HepG2 (cell line): Measurements from ENCODE around the gene PHF13. TPM values are rescaled to one million over a fixed set of nuclear protein-coding genes. Genes with fewer than 3 reads are reported as not detected.

Experiments used
- ATAC-seq: fragments of 200-7000 bp; cut with Tn5 transposase; 3 replicates; pipeline ENCODE4 v1.9.1; 2020; ENCODE audit warnings: mild to moderate bottlenecking, moderate library complexity
- BruUV-seq: library from RNA; stranded (reverse); fragments of 400-500 nt; replicated peaks from 2 replicates; lab custom pipeline; 2021; lab: Mats Ljungman, UMichigan
- CTCF ChIA-PET: fragments of 300-600 bp; formaldehyde crosslinking; extraction: SDS; loops from one replicate; lab custom pipeline; 2021; ENCODE audit warnings: low total read pairs, inconsistent platforms, low intra/inter-chr PET ratio; lab: Yijun Ruan, JAX
- POLR2A ChIA-PET: fragments of 350-600 bp; sonication (Branson Sonifier 250); formaldehyde crosslinking; loops from one replicate; lab custom pipeline; 2020; ENCODE audit warnings: antibody characterized with exemption, inconsistent platforms; lab: Yijun Ruan, JAX
- DNase-seq: peaks from one replicate; pipeline ENCODE4 v3.0.0-alpha.2; 2015; ENCODE audit warnings: low spot score
- FAIRE-seq: peaks from 3 replicates; lab custom pipeline; 2011; peaks lifted over from hg19 to GRCh38; lab: Jason Lieb, UNC
- H2AFZ ChIP-seq: one replicate; pipeline ENCODE4 v1.6.1; 2011; ENCODE audit warnings: low read length, inconsistent platforms
- H3K27ac ChIP-seq: fragments of 300-600 bp; 3 replicates; pipeline ENCODE4 v1.8.0; 2011; ENCODE audit warnings: mixed run types, mild to moderate bottlenecking, mixed read lengths, low read length, inconsistent platforms; ENCODE audit not compliant: insufficient read depth; ENCODE audit errors: extremely low read length
- H3K27me3 ChIP-seq, 2 experiments: fragments of 200-600 bp in 1 of 2; 2 replicates in 1 of 2; 3 replicates in 1 of 2; pipeline versions ENCODE4 v1.6.0 to v1.8.0; 2011; ENCODE audit warnings: low read length in 2 of 2, mild to moderate bottlenecking in 2 of 2, moderate library complexity in 2 of 2, inconsistent platforms in 1 of 2; ENCODE audit not compliant: insufficient read depth in 2 of 2, control insufficient read depth in 1 of 2
- H3K36me3 ChIP-seq, 2 experiments: fragments of 200-600 bp in 1 of 2; replicated peaks in 1 of 2; 2 replicates in 1 of 2; 3 replicates in 1 of 2; pipeline versions ENCODE4 v1.5.1 to v1.8.0; 2011; ENCODE audit warnings: low read length in 2 of 2, inconsistent platforms in 1 of 2; ENCODE audit not compliant: insufficient read depth in 2 of 2, control insufficient read depth in 1 of 2
- H3K4me1 ChIP-seq: 2 replicates; pipeline ENCODE4 v1.5.1; 2012; ENCODE audit warnings: low read length, inconsistent platforms; ENCODE audit not compliant: insufficient read depth
- H3K4me2 ChIP-seq: 2 replicates; pipeline ENCODE4 v1.6.0; 2011; ENCODE audit warnings: low read depth, low read length, inconsistent platforms
- H3K4me3 ChIP-seq, 3 experiments: fragments of 200-600 bp in 1 of 3; sonication (generic), shearing (Covaris generic) in 1 of 3; replicated peaks in 1 of 3; 2 replicates each; pipeline ENCODE4 v1.5.1; 2011 to 2016; ENCODE audit warnings: low read length in 3 of 3, inconsistent platforms in 2 of 3, low read depth in 2 of 3, mild to moderate bottlenecking in 2 of 3, control low read depth in 1 of 3, mixed read lengths in 1 of 3; ENCODE audit not compliant: insufficient read depth in 1 of 3
- H3K79me2 ChIP-seq: one replicate; pipeline ENCODE4 v1.6.1; 2011; ENCODE audit warnings: low read length, inconsistent platforms; ENCODE audit not compliant: insufficient read depth
- H3K9ac ChIP-seq: 2 replicates; pipeline ENCODE4 v1.6.0; 2011; ENCODE audit warnings: mild to moderate bottlenecking, low read depth, low read length, inconsistent platforms; ENCODE audit not compliant: insufficient read depth
- H3K9me3 ChIP-seq: 2 replicates; pipeline ENCODE4 v1.5.1; 2012; ENCODE audit warnings: mild to moderate bottlenecking, low read length
- H4K20me1 ChIP-seq: 2 replicates; pipeline ENCODE4 v1.6.0; 2011; ENCODE audit warnings: inconsistent platforms, mild to moderate bottlenecking, low read length, moderate library complexity; ENCODE audit not compliant: insufficient read depth
- ELF4 ChIP-seq: sonication (generic); formaldehyde crosslinking; IDR thresholded peaks from 2 replicates; pipeline ENCODE4 v1.5.0; 2020; ENCODE audit warnings: missing genetic modification reagents, mild to moderate bottlenecking, moderate library complexity, borderline replicate concordance
- HHEX ChIP-seq: IDR thresholded peaks from 2 replicates; pipeline ENCODE4 v1.6.1; 2016; ENCODE audit warnings: control low read depth
- PCBP1 ChIP-seq: fragments of 200-400 bp; formaldehyde crosslinking; IDR thresholded peaks from 2 replicates; pipeline ENCODE4 v1.6.1; 2017; ENCODE audit warnings: mild to moderate bottlenecking, low read depth, low read length, borderline replicate concordance
- SMYD3 ChIP-seq: sonication (generic); formaldehyde crosslinking; IDR thresholded peaks from 2 replicates; pipeline ENCODE4 v1.8.1; 2023; ENCODE audit warnings: mild to moderate bottlenecking, missing genetic modification reagents
- ZNF263 ChIP-seq: sonication (generic); formaldehyde crosslinking; IDR thresholded peaks from 2 replicates; pipeline ENCODE4 v1.4.0; 2020; ENCODE audit warnings: missing genetic modification reagents
- ZNF44 ChIP-seq: sonication (generic); formaldehyde crosslinking; IDR thresholded peaks from 2 replicates; pipeline ENCODE4 v1.5.1; 2020; ENCODE audit warnings: mild to moderate bottlenecking, missing genetic modification reagents
- ZNF629 ChIP-seq: sonication (generic); formaldehyde crosslinking; conservative IDR thresholded peaks from 2 replicates; pipeline ENCODE4 v1.5.0; 2020; ENCODE audit warnings: missing genetic modification reagents
- ZNF777 ChIP-seq: sonication (generic); formaldehyde crosslinking; IDR thresholded peaks from 2 replicates; pipeline ENCODE4 v1.4.0; 2020; ENCODE audit warnings: missing genetic modification reagents
- WGBS: methylation state at CpG from one replicate; pipeline ENCODE4 v1.1.6; 2017; ENCODE audit warnings: low lambda C conversion rate; 5-methylcytosine and 5-hydroxymethylcytosine counted together
- in situ Hi-C: cut with HindIII; loops from 2 replicates; pipeline ENCODE4 v1.10.0; 2017; ENCODE audit warnings: low pct_unique_long_range_greater_than_20kb; ENCODE audit not compliant: extremely low pct_ligation_motif_present
- intact Hi-C: fragments of 100-400 bp; cut with micrococcal nuclease; formaldehyde crosslinking; loops from one replicate; pipeline ENCODE4 v1.10.0; 2022; ENCODE audit not compliant: unreplicated experiment
- polyA plus RNA-seq, 8 experiments: library from polyadenylated mRNA; depleted of rRNA in 3 of 8; stranded (reverse) in 7 of 8; unstranded in 1 of 8; fragments of >200 nt; fragmentation: Illumina TruSeq in 4 of 8; extraction: Trizol in 4 of 8; gene quantifications; 2 replicates each; pipeline versions ENCODE4 v1.2.1 to v1.2.3, GENCODE V29; 2011 to 2016; ENCODE audit warnings: low read depth in 4 of 8, missing spikeins in 1 of 8, mixed read lengths in 1 of 8; ENCODE audit not compliant: insufficient read depth in 1 of 8
- total RNA-seq, 5 experiments: library from RNA; depleted of rRNA; stranded (reverse); fragments of >200 nt; fragmentation: Illumina TruSeq; extraction: Trizol; gene quantifications; 2 replicates each; pipeline ENCODE4 v1.2.3, GENCODE V29; 2016; ENCODE audit warnings: low read depth in 1 of 5
- TF ChIP-seq, protein P1 (sequence below): fragments of 450-650 bp; IDR thresholded peaks from 2 replicates; pipeline ENCODE4 v1.6.1; 2016

PHF13 gene
- total and polyA plus RNA-seq, 2 of the 13 experiments (the other 11 are each of a cell fraction or from before 2014, with no cell fraction given) = 4.7 to 7.4 TPM

DNA sequence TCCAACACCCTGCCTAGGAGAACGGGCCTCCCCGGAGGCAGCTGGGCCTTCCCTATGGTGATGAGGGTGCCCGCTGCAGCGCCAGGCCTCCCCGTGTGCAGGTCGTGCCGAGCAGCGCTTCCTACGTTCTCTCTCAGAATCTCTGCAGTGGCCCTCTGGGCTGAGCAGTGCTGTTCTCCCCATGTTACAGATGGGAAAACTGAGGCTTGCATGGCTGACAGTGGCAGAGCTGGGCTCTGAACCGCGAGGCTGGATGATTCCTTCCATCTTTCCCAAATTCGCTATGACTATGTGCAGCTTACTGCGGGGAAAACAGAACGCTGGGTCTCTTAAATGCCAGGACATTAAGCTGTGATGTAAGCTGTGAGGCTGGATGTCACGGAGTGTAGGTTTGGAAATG is 19.7 kb upstream of the PHF13 start:
- H3K4me2 ChIP-seq = no peak overlapping the region
- peaks cover 27% of the 10 kb centered on the region for H3K79me2 ChIP-seq
- no peak overlapping the region for H2AFZ ChIP-seq
- H3K36me3 ChIP-seq = peaks cover 46 to 82% of the 10 kb centered on the region in 2 experiments
- BruUV-seq = no TSS peak
- H4K20me1 ChIP-seq = peaks cover 43% of the 10 kb centered on the region
- no peak for ATAC-seq
- ChIA-PET CTCF (no interaction called here), POLR2A (interaction anchor here (2.1 kb wide), 1 partner anchor 11 kb away, joined by 8 read pairs; no protein-coding TSS in a partner anchor)
- TF ChIP-seq ZNF777 = no peak
- no peak for TF ChIP-seq SMYD3
- peak; percentile 89 for TF ChIP-seq ZNF629 (CRISPR knock-in tag)
- TF ChIP-seq PCBP1 = 0 out of 2 replicates have a peak, but pooled peaks have one; percentile 10
- no peak for TF ChIP-seq HHEX (CRISPR knock-in tag)
- H3K9me3 ChIP-seq = no peaks in the 10 kb centered on the region
- intact Hi-C loops = no loop called here
- no peak overlapping the region for H3K27ac ChIP-seq
- H3K9ac ChIP-seq = no peak overlapping the region
- no peaks in the 10 kb centered on the region for H3K27me3 ChIP-seq
- WGBS = 96% methylated on average over 11 of the region's 15 CpGs
- no peak overlapping the region for H3K4me3 ChIP-seq
- no peak for FAIRE-seq
- in situ Hi-C loops = no loop called here
- DNase-seq = no peak
- H3K4me1 ChIP-seq = peaks cover 21% of the 10 kb centered on the region

GRCh38 chr1:6594977-6595740 is 18.4 kb upstream of the PHF13 start:
- Histone ChIP-seq H3K36me3 (peaks cover 42 to 84% of the 10 kb centered on the region in 2 experiments), H3K27me3 (no peaks in the 10 kb centered on the region), H3K4me1 (peaks cover 31% of the 10 kb centered on the region), H3K9ac (no peak overlapping the region; the same call in 1 of the 2 replicates), H3K9me3 (no peaks in the 10 kb centered on the region), H2AFZ (no peak overlapping the region), H3K27ac (no peak overlapping the region), H3K4me3 (no peak overlapping the region), H4K20me1 (peaks cover 56% of the 10 kb centered on the region), H3K79me2 (peaks cover 40% of the 10 kb centered on the region), H3K4me2 (no peak overlapping the region)
- CTCF ChIA-PET = no interaction called here
- intact Hi-C loops = no loop called here
- in situ Hi-C loops = no loop called here
- BruUV-seq = no TSS peak
- no peak for FAIRE-seq
- no peak for ATAC-seq
- POLR2A ChIA-PET = interaction anchor here (2.1 kb wide), 1 partner anchor 13 kb away, joined by 8 read pairs; no protein-coding TSS in a partner anchor
- 98% methylated on average over 10 of the region's 11 CpGs for WGBS
- DNase-seq = no peak
- TF ChIP-seq, protein P1, sequence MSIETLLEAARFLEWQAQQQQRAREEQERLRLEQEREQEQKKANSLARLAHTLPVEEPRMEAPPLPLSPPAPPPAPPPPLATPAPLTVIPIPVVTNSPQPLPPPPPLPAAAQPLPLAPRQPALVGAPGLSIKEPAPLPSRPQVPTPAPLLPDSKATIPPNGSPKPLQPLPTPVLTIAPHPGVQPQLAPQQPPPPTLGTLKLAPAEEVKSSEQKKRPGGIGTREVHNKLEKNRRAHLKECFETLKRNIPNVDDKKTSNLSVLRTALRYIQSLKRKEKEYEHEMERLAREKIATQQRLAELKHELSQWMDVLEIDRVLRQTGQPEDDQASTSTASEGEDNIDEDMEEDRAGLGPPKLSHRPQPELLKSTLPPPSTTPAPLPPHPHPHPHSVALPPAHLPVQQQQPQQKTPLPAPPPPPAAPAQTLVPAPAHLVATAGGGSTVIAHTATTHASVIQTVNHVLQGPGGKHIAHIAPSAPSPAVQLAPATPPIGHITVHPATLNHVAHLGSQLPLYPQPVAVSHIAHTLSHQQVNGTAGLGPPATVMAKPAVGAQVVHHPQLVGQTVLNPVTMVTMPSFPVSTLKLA = peak; percentile 21; the same call in 1 of the 2 replicates
- TF ChIP-seq ELF4 (no peak), ZNF263 (CRISPR knock-in tag) (peak; percentile 59; the same call in 1 of the 2 replicates), ZNF44 (CRISPR knock-in tag) (no peak)
